ENCODE measurements around the gene ROR2.

- TF ChIP-seq, protein P1, sequence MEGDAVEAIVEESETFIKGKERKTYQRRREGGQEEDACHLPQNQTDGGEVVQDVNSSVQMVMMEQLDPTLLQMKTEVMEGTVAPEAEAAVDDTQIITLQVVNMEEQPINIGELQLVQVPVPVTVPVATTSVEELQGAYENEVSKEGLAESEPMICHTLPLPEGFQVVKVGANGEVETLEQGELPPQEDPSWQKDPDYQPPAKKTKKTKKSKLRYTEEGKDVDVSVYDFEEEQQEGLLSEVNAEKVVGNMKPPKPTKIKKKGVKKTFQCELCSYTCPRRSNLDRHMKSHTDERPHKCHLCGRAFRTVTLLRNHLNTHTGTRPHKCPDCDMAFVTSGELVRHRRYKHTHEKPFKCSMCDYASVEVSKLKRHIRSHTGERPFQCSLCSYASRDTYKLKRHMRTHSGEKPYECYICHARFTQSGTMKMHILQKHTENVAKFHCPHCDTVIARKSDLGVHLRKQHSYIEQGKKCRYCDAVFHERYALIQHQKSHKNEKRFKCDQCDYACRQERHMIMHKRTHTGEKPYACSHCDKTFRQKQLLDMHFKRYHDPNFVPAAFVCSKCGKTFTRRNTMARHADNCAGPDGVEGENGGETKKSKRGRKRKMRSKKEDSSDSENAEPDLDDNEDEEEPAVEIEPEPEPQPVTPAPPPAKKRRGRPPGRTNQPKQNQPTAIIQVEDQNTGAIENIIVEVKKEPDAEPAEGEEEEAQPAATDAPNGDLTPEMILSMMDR (conservative IDR thresholded peaks at IDR 0.05; ENCODE audit: low read length), result no peak
- no peak for TF ChIP-seq EZH2phosphoT487 (IDR thresholded peaks at IDR 0.05; ENCODE audit: borderline replicate concordance)
Measured at GRCh38 chr9:91995000-91995655, 45.1 kb upstream of the ROR2 start.
